ENCODE data around the gene GPRIN1. TPM values are rescaled to one million over a fixed set of nuclear protein-coding genes. Genes with fewer than 3 reads are reported as not detected.

The GPRIN1 gene
- polyA plus RNA-seq, 1 of the 3 experiments (the other 2 are of a cell fraction) = 6.6 TPM

DNA sequence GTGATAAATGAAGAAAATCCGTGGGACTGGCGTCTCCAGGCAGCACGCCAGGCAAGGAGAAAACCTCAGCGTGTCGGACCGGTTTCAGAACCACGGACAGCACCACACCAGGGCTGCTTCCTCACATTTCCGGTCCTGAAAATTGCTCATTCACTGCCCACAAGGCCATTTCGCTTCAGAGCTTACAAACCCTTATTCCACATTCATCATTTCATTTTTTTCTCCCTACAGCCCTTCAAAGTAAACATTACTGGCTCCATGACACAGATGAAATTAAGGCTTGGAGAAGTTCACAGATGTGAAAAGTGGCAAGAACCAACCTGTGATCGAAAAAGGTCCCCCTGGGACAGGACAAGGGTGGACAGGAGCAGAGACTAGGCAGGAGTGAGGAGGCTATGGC, 1.5 kb upstream of the GPRIN1 start (continued):
- TF ChIP-seq PBX3 (IDR thresholded peaks at IDR 0.05) (no peak), NRF1 (IDR thresholded peaks at IDR 0.05; ENCODE audit: low read depth, low read length) (no peak), USF2 (IDR thresholded peaks at IDR 0.05; ENCODE audit: borderline replicate concordance, low read depth, low read length) (no peak), FOXM1 (IDR thresholded peaks at IDR 0.05; ENCODE audit: low read depth) (no peak), MAX (IDR thresholded peaks at IDR 0.05; ENCODE audit: low read depth) (0 out of 2 replicates have a peak, but pooled peaks have one; percentile 17), YY1 (IDR thresholded peaks at IDR 0.05; ENCODE audit: low read depth) (no peak), CHD2 (IDR thresholded peaks at IDR 0.05; ENCODE audit: low read length, partially characterized antibody) (no peak), MXI1 (IDR thresholded peaks at IDR 0.05; ENCODE audit: low read depth, low read length) (no peak), JUND (IDR thresholded peaks at IDR 0.05) (no peak), RCOR1 (IDR thresholded peaks at IDR 0.05; ENCODE audit: low read length) (no peak), SIN3A (IDR thresholded peaks at IDR 0.05; ENCODE audit: borderline replicate concordance, low read depth, low read length) (peak; percentile 64; the same call in 1 of the 2 replicates)

DNA sequence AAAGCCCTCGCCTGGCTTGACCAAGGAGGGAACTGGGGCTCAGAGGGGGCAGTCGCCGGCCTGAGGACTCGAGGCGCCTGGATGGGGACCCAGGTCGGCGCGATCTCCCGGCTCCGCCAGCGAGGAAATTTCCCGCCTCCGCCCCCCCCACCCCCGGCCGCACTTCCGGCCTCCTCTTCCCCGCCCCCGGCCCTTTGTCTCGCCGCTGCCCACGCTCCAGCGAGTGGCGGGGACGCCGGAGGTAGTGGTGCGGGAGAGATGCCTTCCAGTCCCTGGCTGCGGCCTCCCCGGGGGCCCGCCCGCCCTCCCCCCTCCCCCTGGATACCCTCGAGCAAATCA, 448 bp upstream of the GPRIN1 start:
- WGBS (ENCODE audit: low lambda C conversion rate) = 0% methylated on average over 8 of the region's 31 CpGs
- peak overlapping the region; percentile 68; the same call in 1 of the 2 replicates for H2AFZ ChIP-seq (ENCODE audit: low read depth)
- no peaks in the 10 kb centered on the region for H3K9me3 ChIP-seq
- ChIA-PET POLR2A (no interaction called here), CTCF (interaction anchor here (1.4 kb wide), 1 partner anchor 37 kb away, joined by 7 read pairs; no protein-coding TSS in a partner anchor)
- no peaks in the 10 kb centered on the region for H3K27me3 ChIP-seq (ENCODE audit: insufficient read depth)
- H3K4me2 ChIP-seq = peak overlapping the region; percentile 81; the same call in 1 of the 2 replicates
- peak overlapping the region in 1 of 2 experiments; percentile 83; a peak in 2 of 4 replicates for H3K27ac ChIP-seq (ENCODE audit: low read depth in 2 of 2, low read length in 1 of 2)
- TF ChIP-seq IRF3 (IDR thresholded peaks at IDR 0.05; ENCODE audit: low read depth, low read length) = no peak
- TF ChIP-seq GABPA (IDR thresholded peaks at IDR 0.05; ENCODE audit: low read depth) = no peak
- TF ChIP-seq MXI1 (IDR thresholded peaks at IDR 0.05; ENCODE audit: low read depth, low read length) = no peak
- TF ChIP-seq POLR2AphosphoS5 (IDR thresholded peaks at IDR 0.05; ENCODE audit: low read depth, low read length) = no peak
- TF ChIP-seq TAF1 (IDR thresholded peaks at IDR 0.05; ENCODE audit: borderline replicate concordance, low read depth, low read length) = no peak
- H3K79me2 ChIP-seq (ENCODE audit: insufficient read depth) = peaks cover 21% of the 10 kb centered on the region
- peak overlapping the region; percentile 68 to 69 for H3K4me3 ChIP-seq (ENCODE audit: low read depth in 2 of 2, low read length in 1 of 2)
- peaks cover 27% of the 10 kb centered on the region; the same call in 1 of the 2 replicates for H4K20me1 ChIP-seq (ENCODE audit: insufficient read depth)
- H3F3A ChIP-seq (replicated peaks; ENCODE audit: insufficient read depth) = peaks cover 4% of the 10 kb centered on the region
- no peaks in the 10 kb centered on the region for H3K36me3 ChIP-seq (replicated peaks in 1 of 2; ENCODE audit: control insufficient read depth in 1 of 2, insufficient read depth in 2 of 2, low read length in 1 of 2)
- H3K4me1 ChIP-seq (ENCODE audit: control insufficient read depth in 1 of 2, insufficient read depth in 2 of 2, low read depth in 1 of 2, low read length in 1 of 2) = peaks cover 3 to 50% of the 10 kb centered on the region in 2 experiments; a peak in 3 of 4 replicates
- peak overlapping the region; percentile 57; the same call in 1 of the 2 replicates for H3K9ac ChIP-seq
- H3K9me2 ChIP-seq = no peaks in the 10 kb centered on the region
- DNase-seq = peak; percentile 81
